Neutrophil (primary cell): Measurements from ENCODE around the gene ARSB.

Source experiments
- H3K27ac ChIP-seq: fragments of 200-600 bp; sonication (generic); 2 replicates; pipeline ENCODE4 v1.5.1; 2016; ENCODE audit warnings: mild to moderate bottlenecking, moderate library complexity
- H3K27me3 ChIP-seq: fragments of 200-600 bp; sonication (generic); 2 replicates; pipeline ENCODE4 v1.6.0; 2016; ENCODE audit warnings: mild to moderate bottlenecking
- H3K36me3 ChIP-seq: fragments of 200-600 bp; sonication (generic); 2 replicates; pipeline ENCODE4 v1.5.1; 2017
- H3K4me1 ChIP-seq, 2 experiments: fragments of 200-600 bp in 1 of 2; sonication (generic) in 1 of 2; 1 replicate in 1 of 2; 2 replicates in 1 of 2; pipeline versions ENCODE4 v1.5.1 to v1.6.1; 2013 to 2016; ENCODE audit warnings: low read depth in 1 of 2, low read length in 1 of 2, mild to moderate bottlenecking in 1 of 2, moderate library complexity in 1 of 2; ENCODE audit not compliant: control insufficient read depth in 1 of 2, insufficient read depth in 1 of 2
- H3K4me3 ChIP-seq, 2 experiments: fragments of 200-600 bp in 1 of 2; sonication (generic) in 1 of 2; 1 replicate in 1 of 2; 2 replicates in 1 of 2; pipeline ENCODE4 v1.5.1; 2013 to 2016; ENCODE audit warnings: low read depth in 1 of 2, low read length in 1 of 2, mild to moderate bottlenecking in 1 of 2, moderate library complexity in 1 of 2
- H3K9me3 ChIP-seq: fragments of 200-600 bp; sonication (generic); 2 replicates; pipeline ENCODE4 v1.5.1; 2016
- TF ChIP-seq, protein P1 (sequence below): fragments of 200-600 bp; sonication (generic); IDR thresholded peaks from 2 replicates; pipeline ENCODE4 v1.5.1; 2016; ENCODE audit warnings: antibody characterized with exemption

ARSB gene

DNA sequence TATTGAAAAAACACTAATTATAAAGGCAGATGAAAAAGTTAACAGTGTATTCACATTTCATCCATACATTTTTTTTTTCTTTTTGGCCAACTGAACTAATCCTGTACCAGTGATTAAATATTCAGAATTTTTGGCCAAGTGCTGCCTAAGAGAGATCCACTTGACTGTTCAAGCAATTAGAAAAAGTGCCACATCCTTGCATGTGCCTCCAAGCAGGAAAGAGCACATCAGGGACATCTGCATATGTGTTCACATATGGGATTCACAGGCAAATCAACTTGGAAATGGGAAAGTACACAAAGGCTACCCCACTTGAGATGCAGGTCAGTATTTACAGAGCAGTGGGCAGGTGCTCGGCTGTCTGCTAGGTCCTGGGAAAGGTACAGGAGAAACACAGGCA is 173.2 kb downstream of the ARSB start:
- no peaks in the 10 kb centered on the region for H3K27me3 ChIP-seq
- no peaks in the 10 kb centered on the region for H3K9me3 ChIP-seq
- no peaks in the 10 kb centered on the region for H3K36me3 ChIP-seq
- no peak overlapping the region for H3K27ac ChIP-seq
- no peak overlapping the region for H3K4me3 ChIP-seq
- TF ChIP-seq, protein P1, sequence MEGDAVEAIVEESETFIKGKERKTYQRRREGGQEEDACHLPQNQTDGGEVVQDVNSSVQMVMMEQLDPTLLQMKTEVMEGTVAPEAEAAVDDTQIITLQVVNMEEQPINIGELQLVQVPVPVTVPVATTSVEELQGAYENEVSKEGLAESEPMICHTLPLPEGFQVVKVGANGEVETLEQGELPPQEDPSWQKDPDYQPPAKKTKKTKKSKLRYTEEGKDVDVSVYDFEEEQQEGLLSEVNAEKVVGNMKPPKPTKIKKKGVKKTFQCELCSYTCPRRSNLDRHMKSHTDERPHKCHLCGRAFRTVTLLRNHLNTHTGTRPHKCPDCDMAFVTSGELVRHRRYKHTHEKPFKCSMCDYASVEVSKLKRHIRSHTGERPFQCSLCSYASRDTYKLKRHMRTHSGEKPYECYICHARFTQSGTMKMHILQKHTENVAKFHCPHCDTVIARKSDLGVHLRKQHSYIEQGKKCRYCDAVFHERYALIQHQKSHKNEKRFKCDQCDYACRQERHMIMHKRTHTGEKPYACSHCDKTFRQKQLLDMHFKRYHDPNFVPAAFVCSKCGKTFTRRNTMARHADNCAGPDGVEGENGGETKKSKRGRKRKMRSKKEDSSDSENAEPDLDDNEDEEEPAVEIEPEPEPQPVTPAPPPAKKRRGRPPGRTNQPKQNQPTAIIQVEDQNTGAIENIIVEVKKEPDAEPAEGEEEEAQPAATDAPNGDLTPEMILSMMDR: no peak
- no peaks in the 10 kb centered on the region for H3K4me1 ChIP-seq

DNA sequence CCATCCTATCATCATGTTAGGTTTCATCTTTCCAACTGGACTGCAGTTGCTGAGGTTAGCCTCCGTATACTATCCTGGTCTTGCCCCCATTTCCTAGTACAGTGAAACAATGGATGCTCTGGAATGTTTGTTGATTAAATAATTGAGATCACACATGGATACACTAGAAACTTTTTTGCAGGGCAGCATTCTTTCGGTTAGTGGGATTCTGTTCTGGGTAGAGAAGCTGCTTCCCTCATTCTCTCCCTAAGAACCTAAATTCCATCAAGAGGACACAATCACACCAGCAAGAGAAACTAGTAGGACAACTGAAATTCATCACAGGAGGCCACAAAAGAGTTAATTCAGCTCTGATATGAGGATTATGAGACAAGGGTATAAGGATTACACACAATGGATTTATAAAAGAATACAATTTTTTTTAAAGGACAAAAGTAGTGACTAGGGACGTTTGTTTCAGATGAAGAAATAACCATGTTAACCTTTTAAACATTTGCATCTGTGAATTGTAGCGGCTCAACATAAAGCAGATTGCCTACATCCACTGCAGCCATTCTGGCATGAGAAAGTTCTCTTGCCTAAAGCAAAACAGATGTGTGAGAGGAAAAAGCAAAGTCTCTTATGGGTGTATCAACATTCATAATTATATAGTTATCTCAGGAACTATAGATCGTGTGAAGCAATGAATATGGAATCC is 173.8 kb downstream of the ARSB start:
- H3K27ac ChIP-seq: no peak overlapping the region
- no peaks in the 10 kb centered on the region for H3K4me1 ChIP-seq
- H3K9me3 ChIP-seq: no peaks in the 10 kb centered on the region
- no peak overlapping the region for H3K4me3 ChIP-seq
- TF ChIP-seq, protein P1: no peak
- H3K36me3 ChIP-seq: no peaks in the 10 kb centered on the region
- no peaks in the 10 kb centered on the region for H3K27me3 ChIP-seq

DNA sequence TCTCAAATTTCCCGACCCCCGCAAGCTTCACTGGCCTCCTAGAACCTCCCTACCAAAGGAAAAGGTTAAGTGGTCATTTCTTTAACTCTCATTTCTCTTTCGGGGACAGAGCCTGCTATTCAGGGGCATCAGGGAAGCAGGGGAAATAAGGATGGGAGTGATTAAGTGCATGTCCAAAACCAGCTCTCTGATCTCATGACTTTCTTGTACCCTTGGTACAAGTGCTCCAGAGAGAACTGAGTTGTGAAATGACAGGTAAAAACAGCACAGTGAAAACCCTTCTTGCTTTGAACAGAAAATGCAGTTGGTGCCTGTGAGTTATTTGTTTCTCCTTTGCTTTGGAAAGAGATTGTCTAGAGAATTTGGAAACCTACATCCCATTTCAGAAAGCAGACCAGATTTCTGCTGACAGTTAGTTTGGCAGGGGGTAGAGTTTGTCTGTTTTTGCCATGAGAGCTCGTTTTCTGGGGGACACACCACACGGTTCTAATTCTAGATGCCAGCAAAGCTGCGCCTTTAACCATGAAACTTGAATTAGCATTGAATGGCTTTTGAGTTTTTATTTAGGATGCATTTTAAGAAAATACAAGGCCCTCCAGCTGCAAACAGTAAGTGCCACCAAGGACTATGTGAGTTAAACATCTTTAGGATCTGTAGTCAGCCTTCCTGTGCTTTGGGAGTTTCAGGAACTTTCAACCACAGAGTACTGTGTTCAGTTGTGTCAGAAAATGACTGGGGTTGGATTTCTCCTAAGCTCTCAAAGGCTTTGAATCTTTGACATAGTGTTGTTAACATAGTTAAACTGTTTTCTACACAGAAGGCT is 174.8 kb downstream of the ARSB start:
- Histone ChIP-seq H3K4me1 (no peaks in the 10 kb centered on the region), H3K4me3 (no peak overlapping the region), H3K27ac (no peak overlapping the region), H3K9me3 (no peaks in the 10 kb centered on the region), H3K27me3 (no peaks in the 10 kb centered on the region), H3K36me3 (no peaks in the 10 kb centered on the region)
- TF ChIP-seq, protein P1: no peak

DNA sequence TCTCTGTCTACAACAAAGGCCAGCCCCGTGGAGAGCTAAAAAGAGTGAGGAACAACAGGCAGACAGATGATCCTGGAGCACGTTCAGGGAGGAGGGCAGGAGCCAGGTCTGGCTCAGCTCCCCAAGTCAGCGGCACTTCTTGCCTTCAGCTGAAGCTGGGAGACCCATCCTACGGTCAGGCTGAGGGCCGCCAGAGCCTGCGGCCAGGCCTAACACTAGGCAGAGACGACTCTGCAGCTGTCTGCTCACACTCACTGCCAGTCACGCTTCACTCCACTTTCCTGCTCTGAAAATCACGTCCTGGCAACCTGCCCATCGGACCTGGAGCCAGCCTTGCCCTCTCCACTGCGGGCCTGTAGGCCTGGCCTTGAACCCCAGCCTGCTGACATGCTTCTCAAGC is 175.7 kb downstream of the ARSB start:
- TF ChIP-seq, protein P1: no peak
- H3K4me1 ChIP-seq: no peaks in the 10 kb centered on the region
- no peaks in the 10 kb centered on the region for H3K27me3 ChIP-seq
- H3K4me3 ChIP-seq: no peak overlapping the region
- no peak overlapping the region for H3K27ac ChIP-seq
- no peaks in the 10 kb centered on the region for H3K9me3 ChIP-seq
- no peaks in the 10 kb centered on the region for H3K36me3 ChIP-seq

DNA sequence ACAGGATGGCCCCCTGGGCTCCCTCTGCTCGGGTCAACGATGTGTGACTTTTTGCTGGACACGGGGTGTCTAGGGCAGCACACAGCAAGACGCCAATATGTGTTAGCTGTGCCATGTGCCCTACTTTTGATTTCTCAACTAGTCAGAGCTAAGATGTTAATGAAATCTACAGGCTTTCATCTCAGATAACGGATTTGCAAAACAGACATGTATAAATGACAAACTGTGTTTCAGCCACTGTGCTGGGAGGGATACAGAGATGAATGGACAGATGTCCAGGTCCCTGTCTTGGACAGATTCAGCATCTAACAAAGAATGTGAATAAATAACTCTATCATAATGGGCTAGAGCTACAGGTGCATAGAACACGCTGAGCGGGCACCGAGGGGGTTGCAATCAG is 176.3 kb downstream of the ARSB start:
- Histone ChIP-seq H3K9me3 (no peaks in the 10 kb centered on the region), H3K4me3 (no peak overlapping the region), H3K27me3 (no peaks in the 10 kb centered on the region), H3K4me1 (no peaks in the 10 kb centered on the region), H3K27ac (no peak overlapping the region), H3K36me3 (no peaks in the 10 kb centered on the region)
- TF ChIP-seq, protein P1: no peak
